NOMO-1 (cell line): ENCODE results near the gene TEX50.
"Not testable (repeated sequence)": the region's sequence is repeated elsewhere in the genome, so short reads cannot be mapped to it uniquely, and the experiment has no call there.

Source experiments
- DNase-seq, 2 experiments: peaks; one replicate each; lab custom pipeline; 2025; ENCODE audit not compliant: unreplicated experiment in 2 of 2; lab: John Stamatoyannopoulos, UW

The TEX50 gene

GRCh38 chr1:173635116-173635515 lies at the start of gene TEX50:
Gene TEX50, plus strand, starts transcription at chr1:173635338. Its CDS starts 184 bp downstream, at chr1:173635522.
- no peak for DNase-seq

GRCh38 chr1:173590557-173590956 lies 44.6 kb upstream of the TEX50 start:
- DNase-seq = no peak

- DNase-seq = not testable (repeated sequence)
Observed at GRCh38 chr1:173591138-173591537, 44.0 kb upstream of the TEX50 start.

- no peak for DNase-seq
Observed at GRCh38 chr1:173596097-173596825, 38.9 kb upstream of the TEX50 start.

GRCh38 chr1:173601588-173601987 lies 33.5 kb upstream of the TEX50 start:
- DNase-seq = peak; percentile 7 to 56

GRCh38 chr1:173603056-173603591 lies 32.0 kb upstream of the TEX50 start, which contains the start of gene SLC9C2:
Gene SLC9C2, minus strand, starts transcription at chr1:173603072. Its CDS starts 1,296 bp downstream, at chr1:173601776.
- DNase-seq = peak; percentile 70 to 75

GRCh38 chr1:173608503-173609216 lies 26.5 kb upstream of the TEX50 start:
- DNase-seq = no peak

GRCh38 chr1:173613086-173613485 lies 22.1 kb upstream of the TEX50 start:
- not testable (repeated sequence) for DNase-seq

- no peak for DNase-seq
Observed at GRCh38 chr1:173616859-173617258, 18.3 kb upstream of the TEX50 start.

- no peak for DNase-seq
Observed at GRCh38 chr1:173627269-173627668, 7.9 kb upstream of the TEX50 start.

GRCh38 chr1:173628888-173629287 lies 6.2 kb upstream of the TEX50 start:
- no peak for DNase-seq

- not testable (repeated sequence) for DNase-seq
Observed at GRCh38 chr1:173637236-173638042, 2.3 kb downstream of the TEX50 start.

- DNase-seq = no peak
Observed at GRCh38 chr1:173638043-173639021, 3.2 kb downstream of the TEX50 start.

- DNase-seq = no peak
Observed at GRCh38 chr1:173639102-173639501, 4.0 kb downstream of the TEX50 start.

GRCh38 chr1:173642450-173643139 lies 7.5 kb downstream of the TEX50 start:
- DNase-seq = not testable (repeated sequence)

- DNase-seq = no peak
Observed at GRCh38 chr1:173646656-173647055, 11.5 kb downstream of the TEX50 start.

- DNase-seq = no peak
Observed at GRCh38 chr1:173648880-173649605, 13.9 kb downstream of the TEX50 start.

- no peak for DNase-seq
Observed at GRCh38 chr1:173660306-173660705, 25.2 kb downstream of the TEX50 start.
